Measurements from ENCODE around the gene HAPLN3. TPM values are rescaled to one million over a fixed set of nuclear protein-coding genes. Genes with fewer than 3 reads are reported as not detected.

The HAPLN3 gene
- total and polyA plus RNA-seq, 4 experiments from 2014 or later: 40.7 to 126 (median 84.6) TPM

DNA sequence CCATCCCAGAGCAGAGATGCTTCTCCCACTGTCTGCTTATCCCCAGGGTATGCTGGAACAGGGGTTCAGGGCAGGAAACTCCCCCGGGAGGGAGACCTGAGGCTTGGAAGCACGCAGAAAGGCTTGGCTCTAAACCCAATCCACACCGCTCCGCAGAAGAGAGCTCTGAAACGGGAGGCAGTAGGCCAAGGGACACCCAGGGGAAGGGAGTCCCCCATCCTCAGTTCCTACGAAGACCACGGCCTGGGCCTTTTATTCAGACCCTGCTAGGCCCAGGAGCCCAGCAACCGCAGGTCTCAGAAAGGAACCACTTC is 1.8 kb upstream of the HAPLN3 start:
- Mint-ChIP-seq H3K27ac (peak overlapping the region; percentile 14 to 93 (median 67)), H3K4me1 (peaks cover 28 to 55% (median 42%) of the 10 kb centered on the region in 4 donors), H3K9me3 (no peaks in the 10 kb centered on the region), H3K36me3 (peaks cover 6 to 13% of the 10 kb centered on the region in 2 donors), H3K27me3 (no peaks in the 10 kb centered on the region), H3K4me3 (peak overlapping the region in 7 of 8 donors; percentile 30 to 80 (median 59))
- H3K27ac ChIP-seq (ENCODE audit: low read depth, low read length): no peak overlapping the region
- no peak for DNase-seq
- H3K4me1 ChIP-seq (ENCODE audit: insufficient read depth, low read length): peaks cover 38% of the 10 kb centered on the region
- ChIA-PET POLR2A (ENCODE audit: partially characterized antibody) (interaction anchor here (1.0 to 6.8 kb wide), 5 partner anchors 7 to 273 kb away, joined by 3 to 78 read pairs (median 4); partner anchors contain the start of gene ABHD2), CTCF (ENCODE audit: partially characterized antibody) (interaction anchor here (0.6 to 9.5 kb wide), 12 partner anchors 9 to 348 kb away, joined by 3 to 171 read pairs (median 3); partner anchors contain the start of gene ABHD2)
- intact Hi-C loops (cut with micrococcal nuclease): no loop called here
- no peak overlapping the region for H3K4me3 ChIP-seq (ENCODE audit: low read length in 2 of 2)
- no peaks in the 10 kb centered on the region for H3K9me3 ChIP-seq (ENCODE audit: control insufficient read depth in 1 of 2, low read length in 2 of 2)
- H3K36me3 ChIP-seq (ENCODE audit: insufficient read depth, low read length): no peaks in the 10 kb centered on the region
- no peaks in the 10 kb centered on the region for H3K27me3 ChIP-seq (ENCODE audit: insufficient read depth, low read length)

DNA sequence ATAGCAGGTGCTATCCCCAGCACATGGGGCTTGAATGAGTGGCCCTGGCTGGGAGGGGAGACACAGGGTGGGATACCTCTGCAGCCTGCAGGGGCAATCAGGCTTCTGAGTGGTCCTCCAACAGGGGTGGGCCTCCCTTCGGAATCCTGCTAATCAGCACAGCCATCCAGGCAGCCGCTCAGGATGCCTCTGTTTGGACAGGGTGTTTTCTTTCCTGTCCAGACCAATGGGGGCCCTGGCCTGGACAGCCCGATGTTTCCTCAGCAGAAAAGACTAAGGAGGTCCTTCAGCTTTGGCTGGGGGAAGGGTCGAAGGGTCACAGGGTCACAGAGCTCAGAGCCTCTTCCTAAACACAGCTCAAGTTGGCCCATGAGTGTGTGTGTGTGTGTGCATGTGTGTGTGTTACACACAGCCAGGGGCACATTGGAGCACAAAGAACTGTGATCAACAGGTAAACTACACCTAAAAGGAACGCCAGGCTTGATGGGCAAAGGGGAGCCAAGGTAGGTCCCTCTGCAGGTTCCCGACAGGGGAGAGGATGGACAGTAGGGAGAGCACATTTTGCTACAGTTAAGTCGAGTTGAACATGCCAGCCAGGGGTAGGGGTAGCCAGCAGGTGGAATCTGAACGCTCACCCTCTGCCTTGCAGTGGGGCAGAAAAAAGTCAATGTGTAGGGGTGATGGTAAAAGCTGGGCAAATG is 1.1 kb upstream of the HAPLN3 start:
- ChIA-PET CTCF (ENCODE audit: partially characterized antibody) (interaction anchor here (0.7 to 9.5 kb wide), 11 partner anchors 9 to 316 kb away, joined by 3 to 171 read pairs (median 5); partner anchors contain the start of gene ABHD2), POLR2A (ENCODE audit: partially characterized antibody) (interaction anchor here (1.0 to 6.8 kb wide), 6 partner anchors 8 to 272 kb away, joined by 3 to 78 read pairs (median 4); partner anchors contain the start of gene ABHD2)
- H3K4me1 Mint-ChIP-seq: peaks cover 26 to 52% (median 37%) of the 10 kb centered on the region in 4 donors
- peak overlapping the region in 7 of 8 donors; percentile 30 to 80 (median 59) for H3K4me3 Mint-ChIP-seq
- peak overlapping the region; percentile 14 to 93 (median 89) for H3K27ac Mint-ChIP-seq
- Histone ChIP-seq H3K36me3 (ENCODE audit: insufficient read depth, low read length) (no peaks in the 10 kb centered on the region), H3K27ac (ENCODE audit: low read depth, low read length) (no peak overlapping the region), H3K4me1 (ENCODE audit: insufficient read depth, low read length) (peaks cover 37% of the 10 kb centered on the region), H3K4me3 (ENCODE audit: low read length in 2 of 2) (no peak overlapping the region), H3K27me3 (ENCODE audit: insufficient read depth, low read length) (no peaks in the 10 kb centered on the region), H3K9me3 (ENCODE audit: control insufficient read depth in 1 of 2, low read length in 2 of 2) (no peaks in the 10 kb centered on the region)
- H3K9me3 Mint-ChIP-seq: no peaks in the 10 kb centered on the region
- intact Hi-C loops (cut with micrococcal nuclease): no loop called here
- H3K27me3 Mint-ChIP-seq: no peaks in the 10 kb centered on the region
- peak in 1 of 5 donors; percentile 13 for DNase-seq
- peaks cover 3 to 10% of the 10 kb centered on the region in 2 donors for H3K36me3 Mint-ChIP-seq

DNA sequence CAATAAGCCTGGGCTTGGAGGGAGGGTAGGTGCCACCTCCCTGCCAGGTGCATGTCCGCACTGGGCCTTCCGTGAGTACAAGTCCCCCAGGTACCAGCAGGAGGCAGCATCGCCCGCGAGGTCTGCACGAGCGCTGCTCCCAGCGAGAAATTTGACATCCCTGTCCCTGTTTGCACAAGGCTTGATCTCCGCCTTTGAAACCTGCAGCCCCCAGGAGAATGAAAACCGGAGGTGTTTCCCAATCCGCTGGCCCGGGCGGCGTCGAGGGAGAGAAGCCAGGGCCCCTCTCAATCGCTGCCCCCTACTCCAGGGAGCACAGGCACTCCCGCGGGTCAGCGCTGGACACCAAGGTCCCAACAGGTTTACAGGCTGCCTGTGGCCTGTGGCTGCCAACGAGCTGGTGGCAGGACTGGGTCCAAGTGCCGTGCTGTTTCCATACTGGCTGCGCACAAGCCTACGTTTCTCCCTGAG is 961 bp downstream of the HAPLN3 start:
- ChIA-PET POLR2A (ENCODE audit: partially characterized antibody) (interaction anchor here (1.4 to 6.8 kb wide), 5 partner anchors 10 to 259 kb away, joined by 3 to 78 read pairs (median 6); partner anchors contain the start of gene ISG20), CTCF (ENCODE audit: partially characterized antibody) (interaction anchor here (0.7 to 9.5 kb wide), 10 partner anchors 11 to 283 kb away, joined by 3 to 171 read pairs (median 3); no protein-coding TSS in a partner anchor)
- Histone ChIP-seq H3K36me3 (ENCODE audit: insufficient read depth, low read length) (peaks cover 7% of the 10 kb centered on the region), H3K4me1 (ENCODE audit: insufficient read depth, low read length) (peaks cover 41% of the 10 kb centered on the region), H3K27me3 (ENCODE audit: insufficient read depth, low read length) (no peaks in the 10 kb centered on the region), H3K4me3 (ENCODE audit: low read length in 2 of 2) (peak overlapping the region; percentile 88 to 89), H3K9me3 (ENCODE audit: control insufficient read depth in 1 of 2, low read length in 2 of 2) (no peaks in the 10 kb centered on the region), H3K27ac (ENCODE audit: low read depth, low read length) (peak overlapping the region; percentile 62)
- no peaks in the 10 kb centered on the region for H3K9me3 Mint-ChIP-seq
- peak overlapping the region; percentile 88 to 98 (median 96) for H3K4me3 Mint-ChIP-seq
- peaks cover 23 to 55% (median 37%) of the 10 kb centered on the region in 4 donors for H3K4me1 Mint-ChIP-seq
- peaks cover 12 to 15% of the 10 kb centered on the region in 2 donors for H3K36me3 Mint-ChIP-seq
- H3K27ac Mint-ChIP-seq: peak overlapping the region; percentile 81 to 96 (median 92)
- peak; percentile 81 to 85 (median 83) for DNase-seq
- intact Hi-C loops (cut with micrococcal nuclease): loop anchor here (1.0 to 2.0 kb wide), 5 partner anchors 10 to 283 kb away; partner anchors contain the start of gene MFGE8
- H3K27me3 Mint-ChIP-seq: no peaks in the 10 kb centered on the region

DNA sequence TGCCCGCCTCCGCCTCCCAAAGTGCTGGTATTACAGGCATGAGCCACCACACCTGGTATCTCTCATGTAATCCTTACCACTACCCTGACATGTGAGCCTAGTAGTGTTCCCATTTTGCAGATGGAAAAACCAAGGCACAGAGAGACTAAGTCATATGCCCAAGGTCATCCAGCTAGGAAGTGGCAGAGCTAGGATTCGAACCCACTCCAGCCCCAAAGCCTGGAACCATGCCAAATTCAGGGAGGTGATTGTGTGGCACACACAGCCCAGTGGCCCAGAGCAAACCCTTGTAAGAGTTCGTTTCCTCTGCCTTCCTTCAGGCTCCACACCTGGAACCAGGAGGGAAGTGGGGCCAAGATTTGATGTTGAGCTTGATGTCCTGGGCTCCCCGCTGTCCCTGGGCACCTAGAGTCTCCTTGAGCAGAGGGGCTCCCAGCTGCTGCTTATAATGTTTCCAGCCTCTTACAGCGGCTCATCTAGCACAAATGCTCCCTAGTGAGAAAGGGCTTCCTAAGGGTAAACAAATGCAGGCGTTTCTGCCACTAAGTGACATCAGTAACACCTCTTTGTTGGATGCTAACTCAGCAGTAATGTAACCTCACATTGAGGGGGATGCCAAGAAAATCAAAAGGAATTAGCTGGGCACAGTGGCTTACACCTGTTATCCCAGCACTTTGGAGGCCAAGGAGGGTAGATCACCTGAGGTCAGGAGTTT is 3.6 kb downstream of the HAPLN3 start:
- Mint-ChIP-seq H3K36me3 (peaks cover 25 to 34% of the 10 kb centered on the region in 2 donors), H3K4me3 (no peak overlapping the region)
- H3K4me1 ChIP-seq (ENCODE audit: insufficient read depth, low read length): peaks cover 26% of the 10 kb centered on the region

DNA sequence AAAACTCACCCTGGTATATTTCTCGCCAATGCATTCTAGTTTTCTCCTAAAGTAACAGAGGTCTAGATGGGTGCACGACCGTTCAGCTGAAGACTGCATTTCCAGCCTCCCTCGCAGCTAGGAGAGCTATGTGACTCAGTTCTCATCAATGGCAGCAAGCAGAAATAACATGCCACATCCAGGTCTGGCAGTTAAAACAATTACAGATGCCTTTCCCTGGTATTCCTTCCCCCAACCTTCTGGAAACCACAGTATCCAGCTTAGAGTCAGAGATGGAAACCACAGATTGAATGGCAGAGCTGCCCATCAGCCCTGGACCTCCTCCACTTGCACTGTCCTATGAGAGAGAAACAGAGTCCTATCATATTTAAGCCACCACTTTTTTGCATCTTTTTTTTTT is 4.8 kb downstream of the HAPLN3 start:
- Histone ChIP-seq H3K9me3 (ENCODE audit: control insufficient read depth in 1 of 2, low read length in 2 of 2) (no peaks in the 10 kb centered on the region), H3K27ac (ENCODE audit: low read depth, low read length) (no peak overlapping the region), H3K27me3 (ENCODE audit: insufficient read depth, low read length) (no peaks in the 10 kb centered on the region), H3K36me3 (ENCODE audit: insufficient read depth, low read length) (peaks cover 21% of the 10 kb centered on the region), H3K4me3 (ENCODE audit: low read length in 2 of 2) (no peak overlapping the region), H3K4me1 (ENCODE audit: insufficient read depth, low read length) (peaks cover 14% of the 10 kb centered on the region)
- Mint-ChIP-seq H3K4me1 (peaks cover 13 to 40% (median 18%) of the 10 kb centered on the region in 4 donors), H3K4me3 (no peak overlapping the region), H3K36me3 (peaks cover 26 to 39% of the 10 kb centered on the region in 2 donors), H3K27me3 (no peaks in the 10 kb centered on the region), H3K9me3 (no peaks in the 10 kb centered on the region), H3K27ac (peak overlapping the region in 1 of 7 donors; percentile 71)
- CTCF ChIA-PET (ENCODE audit: partially characterized antibody): interaction anchor here (0.6 to 9.5 kb wide), 8 partner anchors 12 to 315 kb away, joined by 3 to 171 read pairs (median 3); no protein-coding TSS in a partner anchor
- no peak for DNase-seq
- intact Hi-C loops (cut with micrococcal nuclease): no loop called here
- POLR2A ChIA-PET (ENCODE audit: partially characterized antibody): interaction anchor here (1.2 to 6.8 kb wide), 3 partner anchors 14 to 132 kb away, joined by 3 to 78 read pairs (median 4); partner anchors contain the start of gene MFGE8

More for the DNA sequence above, 3.6 kb downstream of the HAPLN3 start:
- Histone ChIP-seq H3K27me3 (ENCODE audit: insufficient read depth, low read length) (no peaks in the 10 kb centered on the region), H3K9me3 (ENCODE audit: control insufficient read depth in 1 of 2, low read length in 2 of 2) (no peaks in the 10 kb centered on the region), H3K27ac (ENCODE audit: low read depth, low read length) (no peak overlapping the region), H3K4me3 (ENCODE audit: low read length in 2 of 2) (no peak overlapping the region), H3K36me3 (ENCODE audit: insufficient read depth, low read length) (peaks cover 20% of the 10 kb centered on the region)
- peak overlapping the region in 1 of 7 donors; percentile 43 for H3K27ac Mint-ChIP-seq
- ChIA-PET POLR2A (ENCODE audit: partially characterized antibody) (interaction anchor here (1.2 to 6.8 kb wide), 3 partner anchors 12 to 130 kb away, joined by 3 to 78 read pairs (median 4); partner anchors contain the start of gene MFGE8), CTCF (ENCODE audit: partially characterized antibody) (interaction anchor here (0.8 to 9.5 kb wide), 11 partner anchors 13 to 314 kb away, joined by 3 to 171 read pairs (median 3); no protein-coding TSS in a partner anchor)
- peaks cover 17 to 50% (median 25%) of the 10 kb centered on the region in 4 donors for H3K4me1 Mint-ChIP-seq
- H3K27me3 Mint-ChIP-seq: no peaks in the 10 kb centered on the region
- DNase-seq: no peak
- intact Hi-C loops (cut with micrococcal nuclease): no loop called here
- H3K9me3 Mint-ChIP-seq: no peaks in the 10 kb centered on the region

DNA sequence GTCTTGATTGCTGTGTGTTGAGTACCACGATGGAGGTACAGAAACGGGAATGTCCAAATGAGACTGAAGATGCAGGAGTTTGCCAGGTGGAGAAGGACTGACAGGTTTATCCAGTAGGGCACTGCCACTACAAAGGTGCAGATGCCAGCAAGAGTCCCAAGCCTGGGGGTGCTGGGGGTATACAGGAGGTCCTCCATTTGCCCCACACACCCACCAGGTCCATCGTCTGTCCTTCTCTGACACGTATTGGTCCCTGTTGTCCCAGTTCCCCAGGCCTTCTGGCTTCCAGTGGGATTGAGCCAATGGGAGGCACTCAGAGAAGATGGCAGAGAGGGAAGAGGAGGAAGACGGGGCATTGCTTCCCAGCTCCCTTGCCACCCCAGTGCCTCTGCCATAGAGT is 6.6 kb downstream of the HAPLN3 start:
- peaks cover 37 to 46% of the 10 kb centered on the region in 2 donors for H3K36me3 Mint-ChIP-seq
- peaks cover 3% of the 10 kb centered on the region for H3K4me1 ChIP-seq (ENCODE audit: insufficient read depth, low read length)
- H3K27me3 Mint-ChIP-seq: no peaks in the 10 kb centered on the region
- no peak overlapping the region for H3K27ac ChIP-seq (ENCODE audit: low read depth, low read length)
- H3K4me3 ChIP-seq (ENCODE audit: low read length in 2 of 2): no peak overlapping the region
- no peaks in the 10 kb centered on the region for H3K27me3 ChIP-seq (ENCODE audit: insufficient read depth, low read length)
- H3K27ac Mint-ChIP-seq: no peak overlapping the region
- H3K4me1 Mint-ChIP-seq: peaks cover 10 to 35% (median 12%) of the 10 kb centered on the region in 4 donors
- ChIA-PET POLR2A (ENCODE audit: partially characterized antibody) (no interaction called here), CTCF (ENCODE audit: partially characterized antibody) (interaction anchor here (2.6 kb wide), 1 partner anchor 16 kb away, joined by 10 read pairs; no protein-coding TSS in a partner anchor)
- H3K36me3 ChIP-seq (ENCODE audit: insufficient read depth, low read length): peaks cover 28% of the 10 kb centered on the region
- H3K4me3 Mint-ChIP-seq: no peak overlapping the region
- no peaks in the 10 kb centered on the region for H3K9me3 Mint-ChIP-seq
- intact Hi-C loops (cut with micrococcal nuclease): no loop called here
- H3K9me3 ChIP-seq (ENCODE audit: control insufficient read depth in 1 of 2, low read length in 2 of 2): no peaks in the 10 kb centered on the region
- DNase-seq: no peak
